Measurements from ENCODE around the gene RGS3.

RGS3 gene

GRCh38 chr9:113568571-113569321, 105.2 kb downstream of the RGS3 start:
- WGBS: 88% methylated on average over 11 of the region's 11 CpGs
- H3K36me3 ChIP-seq (ENCODE audit: insufficient read depth, low read length): no peaks in the 10 kb centered on the region
- no peak overlapping the region for H3K4me3 ChIP-seq (ENCODE audit: low read length)
- H3K27ac ChIP-seq (ENCODE audit: low read depth, low read length): no peak overlapping the region
- peaks cover 6% of the 10 kb centered on the region; the same call in 1 of the 2 replicates for H3K27me3 ChIP-seq (ENCODE audit: insufficient read depth, low read length)
- H3K4me1 ChIP-seq (ENCODE audit: insufficient read depth, low read length): peaks cover 20% of the 10 kb centered on the region
- H3K9me3 ChIP-seq (ENCODE audit: insufficient read depth, low read depth, low read length): peaks cover 5% of the 10 kb centered on the region; the same call in 1 of the 2 replicates
- no peak overlapping the region for H3K9ac ChIP-seq (ENCODE audit: low read depth, low read length)

DNA sequence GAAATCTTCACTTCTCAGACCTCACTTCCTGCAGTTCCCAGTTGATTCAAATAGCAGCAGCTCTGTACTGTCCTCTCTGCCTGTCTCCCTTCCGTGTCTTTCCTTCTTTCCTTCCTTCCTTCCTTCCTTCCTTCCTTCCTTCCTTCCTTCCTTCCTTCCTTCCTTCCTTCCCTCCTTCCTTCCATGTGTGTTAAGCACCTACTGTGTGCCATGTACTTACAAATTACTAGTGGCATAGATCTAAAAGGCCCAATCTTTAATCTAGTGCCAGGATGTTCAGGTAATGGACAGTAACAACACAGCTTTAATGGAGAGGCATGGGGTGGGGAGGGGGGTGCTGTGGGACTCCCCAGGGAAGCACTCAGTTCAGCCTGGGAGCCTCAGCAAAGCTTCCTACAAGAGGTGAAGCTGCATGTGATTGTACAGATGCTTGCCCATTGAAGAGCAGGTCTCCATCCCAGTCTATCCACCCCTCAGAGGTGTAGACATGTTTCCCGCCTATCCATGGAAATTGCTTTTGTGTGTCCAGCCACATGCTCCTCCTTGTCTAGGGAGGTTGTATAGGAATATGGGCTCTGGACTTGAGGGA, 106.0 kb downstream of the RGS3 start:
- peaks cover 6% of the 10 kb centered on the region; the same call in 1 of the 2 replicates for H3K27me3 ChIP-seq (ENCODE audit: insufficient read depth, low read length)
- peaks cover 5% of the 10 kb centered on the region; the same call in 1 of the 2 replicates for H3K9me3 ChIP-seq (ENCODE audit: insufficient read depth, low read depth, low read length)
- 91% methylated on average over 2 of the region's 2 CpGs for WGBS
- no peak overlapping the region for H3K9ac ChIP-seq (ENCODE audit: low read depth, low read length)
- peaks cover 14% of the 10 kb centered on the region for H3K4me1 ChIP-seq (ENCODE audit: insufficient read depth, low read length)
- H3K27ac ChIP-seq (ENCODE audit: low read depth, low read length): no peak overlapping the region
- H3K4me3 ChIP-seq (ENCODE audit: low read length): no peak overlapping the region
- H3K36me3 ChIP-seq (ENCODE audit: insufficient read depth, low read length): no peaks in the 10 kb centered on the region

GRCh38 chr9:113570106-113570505, 106.6 kb downstream of the RGS3 start:
- Histone ChIP-seq H3K36me3 (ENCODE audit: insufficient read depth, low read length) (no peaks in the 10 kb centered on the region), H3K4me1 (ENCODE audit: insufficient read depth, low read length) (0 out of 2 replicates have a peak, but pooled peaks cover 8% of the 10 kb centered on the region), H3K9me3 (ENCODE audit: insufficient read depth, low read depth, low read length) (peaks cover 5% of the 10 kb centered on the region; the same call in 1 of the 2 replicates), H3K27me3 (ENCODE audit: insufficient read depth, low read length) (peaks cover 6% of the 10 kb centered on the region; the same call in 1 of the 2 replicates), H3K4me3 (ENCODE audit: low read length) (no peak overlapping the region), H3K27ac (ENCODE audit: low read depth, low read length) (no peak overlapping the region), H3K9ac (ENCODE audit: low read depth, low read length) (no peak overlapping the region)
- 93% methylated on average over 9 of the region's 9 CpGs for WGBS

GRCh38 chr9:113570749-113571711, 107.5 kb downstream of the RGS3 start:
- H3K9me3 ChIP-seq (ENCODE audit: insufficient read depth, low read depth, low read length): peaks cover 5% of the 10 kb centered on the region; the same call in 1 of the 2 replicates
- H3K4me3 ChIP-seq (ENCODE audit: low read length): no peak overlapping the region
- 95% methylated on average over 11 of the region's 12 CpGs for WGBS
- H3K4me1 ChIP-seq (ENCODE audit: insufficient read depth, low read length): no peaks in the 10 kb centered on the region
- no peak overlapping the region for H3K9ac ChIP-seq (ENCODE audit: low read depth, low read length)
- no peak overlapping the region for H3K27ac ChIP-seq (ENCODE audit: low read depth, low read length)
- H3K27me3 ChIP-seq (ENCODE audit: insufficient read depth, low read length): no peaks in the 10 kb centered on the region; the same call in 1 of the 2 replicates
- no peaks in the 10 kb centered on the region for H3K36me3 ChIP-seq (ENCODE audit: insufficient read depth, low read length)

DNA sequence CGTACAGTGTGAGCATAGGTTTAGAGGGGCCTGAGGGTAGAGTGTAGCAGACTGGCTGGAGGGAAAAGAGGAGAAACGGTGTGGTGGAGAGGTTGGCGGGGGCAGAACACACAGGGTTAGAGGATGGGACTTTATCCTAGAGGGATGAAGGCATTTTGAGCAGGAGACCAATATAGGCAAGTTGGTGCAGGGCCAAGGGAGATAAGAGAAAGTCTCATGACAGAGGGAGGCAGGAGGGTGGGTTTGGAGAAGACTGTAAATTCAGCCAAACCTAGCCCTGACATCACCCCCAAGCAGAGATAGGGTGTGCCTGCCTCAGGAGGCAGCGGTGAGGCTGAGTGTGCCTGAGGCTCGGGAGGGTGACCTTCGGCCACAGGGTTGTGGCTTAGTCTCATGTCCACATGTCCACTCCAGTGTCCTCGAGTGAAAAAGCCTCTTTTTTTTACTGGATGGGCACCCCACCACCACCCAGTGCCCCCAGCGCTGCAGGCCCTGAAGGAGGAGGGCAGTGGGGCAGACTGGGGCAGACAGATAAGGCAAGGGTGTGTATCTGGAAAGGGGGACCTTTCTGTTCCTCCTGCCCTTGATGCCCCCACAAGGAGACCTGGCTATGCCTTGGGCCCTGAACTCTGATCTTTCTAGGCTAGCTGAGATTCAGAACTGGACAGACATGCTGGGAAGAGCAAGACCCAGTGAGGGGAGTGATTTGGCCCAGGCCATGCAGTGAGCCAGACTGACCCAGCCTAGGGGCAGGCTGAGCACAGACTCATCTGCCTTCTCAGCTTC, 108.7 kb downstream of the RGS3 start:
- Histone ChIP-seq H3K27me3 (ENCODE audit: insufficient read depth, low read length) (no peaks in the 10 kb centered on the region), H3K9ac (ENCODE audit: low read depth, low read length) (no peak overlapping the region), H3K27ac (ENCODE audit: low read depth, low read length) (no peak overlapping the region), H3K9me3 (ENCODE audit: insufficient read depth, low read depth, low read length) (peaks cover 5% of the 10 kb centered on the region; the same call in 1 of the 2 replicates), H3K4me1 (ENCODE audit: insufficient read depth, low read length) (no peaks in the 10 kb centered on the region), H3K4me3 (ENCODE audit: low read length) (no peak overlapping the region), H3K36me3 (ENCODE audit: insufficient read depth, low read length) (no peaks in the 10 kb centered on the region)
- WGBS: 74% methylated on average over 8 of the region's 8 CpGs

DNA sequence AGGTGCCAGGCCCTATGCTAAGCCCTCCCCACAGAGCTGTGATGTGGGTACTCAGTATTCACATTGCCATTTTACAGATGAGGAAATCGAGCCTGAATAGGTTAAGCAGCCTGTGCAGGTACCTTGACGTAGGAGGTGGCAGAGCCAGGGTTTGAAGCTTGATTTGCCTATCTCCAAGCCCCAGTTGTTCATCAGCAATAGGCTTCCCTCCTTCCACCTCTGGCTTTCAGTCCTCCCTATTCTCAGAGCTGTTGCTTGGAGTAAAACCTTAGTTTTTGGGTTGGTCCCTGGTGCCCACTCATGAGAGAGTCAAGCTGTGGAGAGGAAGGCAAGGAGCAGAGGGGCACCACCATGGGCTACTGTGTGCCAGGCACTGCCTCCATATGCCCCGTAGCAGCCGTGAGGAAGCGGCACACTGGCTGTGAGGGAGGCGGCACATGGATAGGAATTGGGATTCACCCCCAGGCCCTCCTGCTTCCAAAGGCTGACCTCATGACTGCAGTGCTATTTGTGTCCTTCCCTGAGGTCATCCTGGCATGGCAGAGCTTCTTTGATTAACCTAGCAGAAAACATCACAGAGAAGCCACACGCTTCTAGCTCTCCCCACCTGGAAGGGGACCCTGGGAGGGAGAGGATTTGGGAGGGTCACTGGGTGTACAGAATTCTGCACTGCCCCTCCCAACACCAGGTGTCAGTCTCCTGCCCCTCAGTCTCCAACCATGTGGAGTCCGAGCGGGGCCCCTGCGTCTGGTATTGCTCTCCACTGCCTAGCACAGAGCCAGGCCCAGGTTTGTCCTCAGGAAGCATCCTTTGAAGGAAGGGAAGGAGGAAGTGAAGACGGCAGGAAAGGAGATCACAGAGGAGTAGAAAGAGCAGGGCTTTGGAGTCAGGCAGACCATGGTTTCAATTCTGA, 109.8 kb downstream of the RGS3 start:
- Histone ChIP-seq H3K4me1 (ENCODE audit: insufficient read depth, low read length) (no peaks in the 10 kb centered on the region), H3K4me3 (ENCODE audit: low read length) (no peak overlapping the region), H3K9me3 (ENCODE audit: insufficient read depth, low read depth, low read length) (peaks cover 5% of the 10 kb centered on the region; the same call in 1 of the 2 replicates), H3K27me3 (ENCODE audit: insufficient read depth, low read length) (no peaks in the 10 kb centered on the region), H3K36me3 (ENCODE audit: insufficient read depth, low read length) (no peaks in the 10 kb centered on the region), H3K27ac (ENCODE audit: low read depth, low read length) (no peak overlapping the region), H3K9ac (ENCODE audit: low read depth, low read length) (no peak overlapping the region)
- WGBS: 95% methylated on average over 10 of the region's 11 CpGs

- 63% methylated on average over 2 of the region's 2 CpGs for WGBS
Observed at GRCh38 chr9:113573959-113574352, 110.4 kb downstream of the RGS3 start.

GRCh38 chr9:113574441-113575262, 111.1 kb downstream of the RGS3 start:
- H3K27me3 ChIP-seq (ENCODE audit: insufficient read depth, low read length): no peaks in the 10 kb centered on the region
- H3K9me3 ChIP-seq (ENCODE audit: insufficient read depth, low read depth, low read length): peaks cover 5% of the 10 kb centered on the region; the same call in 1 of the 2 replicates
- H3K9ac ChIP-seq (ENCODE audit: low read depth, low read length): no peak overlapping the region
- no peaks in the 10 kb centered on the region; the same call in 1 of the 2 replicates for H3K4me1 ChIP-seq (ENCODE audit: insufficient read depth, low read length)
- WGBS: 87% methylated on average over 14 of the region's 14 CpGs
- no peak overlapping the region for H3K27ac ChIP-seq (ENCODE audit: low read depth, low read length)
- H3K4me3 ChIP-seq (ENCODE audit: low read length): no peak overlapping the region
- no peaks in the 10 kb centered on the region for H3K36me3 ChIP-seq (ENCODE audit: insufficient read depth, low read length)

More at GRCh38 chr9:113573959-113574352, 110.4 kb downstream of the RGS3 start:
- Histone ChIP-seq H3K9ac (ENCODE audit: low read depth, low read length) (no peak overlapping the region), H3K27me3 (ENCODE audit: insufficient read depth, low read length) (no peaks in the 10 kb centered on the region), H3K4me3 (ENCODE audit: low read length) (no peak overlapping the region), H3K4me1 (ENCODE audit: insufficient read depth, low read length) (no peaks in the 10 kb centered on the region), H3K36me3 (ENCODE audit: insufficient read depth, low read length) (no peaks in the 10 kb centered on the region), H3K9me3 (ENCODE audit: insufficient read depth, low read depth, low read length) (peaks cover 5% of the 10 kb centered on the region; the same call in 1 of the 2 replicates), H3K27ac (ENCODE audit: low read depth, low read length) (no peak overlapping the region)

Data from HUES64 (cell line).